DMS153 treated with DMSO at 0.1 percent for 48 hours (cell line): ENCODE measurements around the gene ESRRB.

Experiments
- DNase-seq: peaks from one replicate; lab custom pipeline; 2025; ENCODE audit not compliant: unreplicated experiment; lab: John Stamatoyannopoulos, UW

Gene ESRRB

DNA sequence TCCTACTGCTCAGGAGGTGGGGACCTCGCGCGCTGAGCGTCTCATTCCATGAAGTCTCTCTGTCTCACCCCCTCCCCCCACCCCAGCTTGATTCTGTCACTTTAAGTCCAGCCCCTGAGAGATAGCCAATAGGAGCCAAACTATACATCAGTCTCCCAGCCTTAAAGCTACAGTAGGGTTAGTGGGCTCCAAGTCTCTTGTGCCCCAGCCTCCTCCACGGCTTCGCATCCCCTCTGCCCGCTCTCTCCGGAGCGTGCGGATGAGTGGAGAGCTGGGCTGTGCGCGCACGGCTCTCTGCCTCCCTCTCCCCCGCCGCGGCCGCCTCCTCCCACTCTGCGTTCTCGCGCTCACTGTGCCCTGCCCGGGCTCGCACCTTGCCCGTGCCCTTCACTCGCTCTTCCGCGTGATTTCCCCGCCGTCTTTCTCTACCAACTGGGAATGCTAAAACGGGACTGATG, at the start of gene ESRRB:
TSS of gene ESRRB (plus strand) at position 191 of the 458 bp plus-strand sequence. CDS start at position 456, 265 bp downstream.
- no peak for DNase-seq

DNA sequence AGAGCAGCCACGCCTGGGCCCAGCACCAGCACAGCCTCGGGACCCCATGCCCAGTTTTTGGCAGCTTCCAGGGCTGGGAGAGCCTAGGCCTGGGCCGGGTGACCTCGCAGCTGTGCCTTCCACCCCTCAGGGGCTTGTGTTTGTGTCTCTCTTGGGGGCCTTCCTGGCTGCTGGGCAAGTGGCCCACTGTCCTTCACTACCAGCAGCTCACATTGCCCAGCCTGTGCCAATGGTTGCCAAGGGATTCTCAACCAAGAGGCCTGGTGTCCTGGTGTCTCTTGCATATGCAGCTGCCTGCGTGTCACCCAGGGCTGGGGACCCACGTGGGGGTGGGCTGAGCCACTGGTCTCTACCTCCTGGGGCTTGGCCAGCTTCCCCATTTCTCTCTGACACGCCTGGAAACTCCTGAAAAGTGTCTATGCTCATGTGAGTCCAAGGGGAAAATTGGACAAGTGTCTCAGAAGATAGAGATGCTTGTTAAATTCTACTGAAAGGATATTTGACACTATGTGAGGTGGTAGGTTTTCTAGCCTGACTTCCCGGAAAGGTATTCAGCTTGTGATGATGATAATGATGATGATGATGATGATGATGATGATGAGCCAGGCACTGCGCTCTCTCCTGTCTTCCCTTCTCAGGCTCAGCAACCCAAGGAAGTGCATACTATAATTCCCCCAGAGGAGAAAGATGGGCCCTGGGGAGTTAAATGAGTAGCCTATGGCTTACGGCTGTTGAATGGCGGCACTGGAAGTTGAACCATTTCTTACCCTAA, 48.8 kb upstream of the ESRRB start:
- no peak for DNase-seq

DNA sequence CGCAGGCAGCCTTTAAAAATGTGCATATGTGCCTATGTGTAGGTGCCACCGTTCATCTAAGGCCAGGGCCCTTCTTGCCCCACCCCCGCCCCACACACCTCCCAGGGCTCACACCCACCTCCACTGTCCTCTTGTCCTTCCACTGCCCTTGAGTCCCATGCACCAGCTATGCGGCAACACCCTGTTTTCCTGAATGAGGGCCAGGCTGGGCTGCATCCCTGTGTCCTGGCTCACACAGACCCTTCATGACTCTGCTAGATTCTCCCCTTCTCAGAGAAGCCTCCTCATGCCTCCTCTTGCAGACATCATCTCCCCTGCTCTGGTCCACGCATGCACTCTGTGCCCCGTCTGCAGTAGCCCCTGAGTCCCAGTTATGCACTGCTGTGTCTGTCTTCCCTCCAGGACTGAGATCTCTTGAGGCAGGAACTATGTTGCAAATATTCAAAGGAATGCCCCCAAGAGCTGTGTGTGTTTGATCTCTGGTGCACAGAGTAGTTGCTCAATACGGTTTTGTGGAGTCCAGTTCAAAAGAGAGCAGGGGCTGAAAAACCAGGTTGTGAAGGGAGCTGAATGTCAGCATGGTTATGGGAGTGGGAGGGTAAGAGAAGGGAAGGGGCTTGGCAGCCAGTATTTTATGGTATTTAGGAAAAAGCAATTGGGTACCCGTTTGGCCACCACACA, 47.3 kb upstream of the ESRRB start:
- no peak for DNase-seq

DNA sequence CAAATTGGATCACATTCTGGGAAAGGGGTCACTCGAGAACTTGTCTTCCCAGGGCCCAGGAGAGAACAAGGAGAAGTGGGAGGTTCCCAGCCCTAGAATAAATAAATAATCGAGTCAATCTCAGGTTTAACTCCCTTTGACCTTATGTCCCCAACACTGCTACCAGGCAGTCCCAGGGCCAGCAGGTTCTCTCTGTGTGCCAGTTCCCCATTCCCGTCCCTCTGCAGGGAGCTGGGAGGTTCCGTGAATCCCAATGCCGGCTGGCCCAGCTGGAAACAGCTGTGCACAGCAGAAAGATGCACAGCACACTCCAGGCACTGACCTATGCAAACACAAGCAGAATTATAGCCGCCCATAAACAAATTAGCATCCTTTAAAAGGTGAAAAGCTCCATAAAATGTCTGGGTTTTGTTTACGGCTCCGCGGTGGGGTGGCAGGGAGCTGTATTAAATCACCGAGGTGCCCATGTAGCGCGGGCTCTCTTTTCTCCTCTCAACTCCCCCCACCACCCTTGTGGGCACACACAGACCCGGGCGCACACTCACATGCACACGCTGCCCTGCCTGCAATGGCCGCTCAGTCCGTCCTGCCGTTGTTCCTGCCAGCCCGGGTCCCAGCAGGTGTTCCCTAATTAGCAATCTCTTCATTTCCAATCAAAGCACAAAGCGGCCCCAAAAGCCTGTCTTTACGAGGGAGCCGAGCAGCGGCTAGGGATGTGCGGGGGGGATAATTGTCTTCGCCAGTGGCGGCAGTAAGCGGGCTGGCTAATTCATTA, 46.6 kb upstream of the ESRRB start:
- no peak for DNase-seq

DNA sequence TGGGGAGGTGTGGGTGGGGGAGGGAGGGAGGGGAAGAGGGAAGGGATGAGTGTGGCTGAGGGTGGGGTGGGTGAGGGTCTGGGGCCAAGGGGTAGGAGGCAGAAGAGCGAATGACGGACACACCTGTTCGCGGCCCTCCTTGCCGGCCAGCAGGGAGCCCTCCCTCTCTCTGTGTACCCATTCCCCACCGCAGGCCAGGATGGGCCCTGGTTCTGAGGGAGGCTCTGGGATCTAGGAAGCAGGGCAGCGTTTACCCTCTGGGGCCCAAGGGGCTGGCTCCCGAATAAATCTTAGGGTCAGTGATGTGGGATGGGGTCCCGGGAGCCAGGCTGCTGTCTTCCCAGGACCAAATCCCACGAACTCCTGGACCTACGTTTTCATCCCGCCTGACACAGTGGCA, 46.0 kb upstream of the ESRRB start:
- no peak for DNase-seq

DNA sequence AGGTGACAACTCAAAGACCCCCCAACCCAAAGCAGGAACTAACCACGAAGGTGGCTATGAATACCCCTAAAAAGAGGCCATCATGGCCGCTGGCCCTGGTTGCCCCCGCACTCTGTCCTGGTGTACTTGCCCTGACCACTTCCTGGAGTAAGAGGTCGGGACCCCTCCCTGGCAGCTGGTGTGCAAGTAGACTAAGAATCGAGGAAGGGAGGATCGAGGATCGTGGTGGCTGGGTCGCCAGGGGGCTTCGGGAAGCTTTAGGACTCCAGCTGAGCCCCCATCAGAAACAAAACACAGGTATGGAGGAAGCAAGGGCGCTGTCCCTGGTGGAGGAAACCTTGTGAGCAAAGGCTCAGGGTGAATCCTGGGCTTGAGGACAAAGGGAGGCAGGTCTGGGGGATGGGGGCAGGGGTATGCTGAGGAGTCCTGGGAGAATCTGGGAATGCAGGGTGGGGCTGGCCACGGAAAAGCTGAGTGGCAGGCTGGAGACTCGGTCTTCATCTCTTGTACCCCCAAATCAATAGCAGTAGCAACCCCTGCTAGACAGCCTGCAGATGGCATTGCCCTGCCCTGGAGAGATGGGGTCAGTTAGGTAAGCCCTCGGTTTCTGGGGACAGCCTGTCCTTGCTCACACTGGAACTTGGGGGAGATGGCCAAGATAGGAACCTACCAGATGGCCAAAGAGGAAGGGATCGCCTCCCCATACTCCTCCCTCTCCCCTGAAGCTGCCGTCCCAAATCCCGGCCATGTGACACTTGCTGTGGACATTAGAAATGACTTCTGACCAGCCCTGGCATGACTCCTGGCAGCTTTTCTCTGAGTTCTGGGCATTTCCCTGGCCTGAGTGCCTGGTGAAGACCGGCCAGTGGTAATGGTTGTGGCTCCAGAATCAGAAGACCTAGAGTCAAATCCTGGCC, 45.3 kb upstream of the ESRRB start:
- no peak for DNase-seq

DNA sequence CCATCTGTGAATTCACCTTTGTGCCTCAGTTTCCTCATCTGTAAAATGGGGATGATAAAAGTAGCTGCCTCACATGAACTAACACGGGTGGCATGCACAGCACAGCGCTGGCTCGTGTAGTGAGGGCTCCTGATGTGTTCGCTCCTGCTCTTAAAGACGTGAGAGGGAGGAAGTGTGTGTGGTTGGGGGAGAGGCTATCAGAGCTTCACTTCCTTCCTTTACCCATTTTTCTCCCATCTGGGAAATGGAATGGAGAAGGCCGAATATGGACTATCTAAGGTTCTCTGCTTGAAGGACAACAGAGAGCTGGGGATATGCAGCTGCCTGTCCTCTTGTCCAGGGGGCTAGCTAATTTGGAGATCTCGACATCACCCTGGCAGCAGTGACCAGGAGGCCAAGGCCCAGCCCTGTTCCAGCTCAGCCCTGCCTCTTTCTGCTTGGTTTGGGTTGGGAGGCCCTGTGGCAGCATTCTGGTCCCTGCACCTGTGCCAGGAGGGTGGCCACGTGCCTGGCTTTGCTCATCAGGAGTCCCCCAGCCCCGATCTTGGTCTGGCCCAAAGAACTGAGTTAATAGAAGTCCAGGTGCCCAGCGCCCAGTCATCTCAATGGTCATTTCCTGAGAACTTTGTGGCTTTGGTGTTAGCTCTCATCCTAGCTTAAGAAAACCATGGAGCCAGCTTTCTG, 44.5 kb upstream of the ESRRB start:
- DNase-seq: no peak

DNA sequence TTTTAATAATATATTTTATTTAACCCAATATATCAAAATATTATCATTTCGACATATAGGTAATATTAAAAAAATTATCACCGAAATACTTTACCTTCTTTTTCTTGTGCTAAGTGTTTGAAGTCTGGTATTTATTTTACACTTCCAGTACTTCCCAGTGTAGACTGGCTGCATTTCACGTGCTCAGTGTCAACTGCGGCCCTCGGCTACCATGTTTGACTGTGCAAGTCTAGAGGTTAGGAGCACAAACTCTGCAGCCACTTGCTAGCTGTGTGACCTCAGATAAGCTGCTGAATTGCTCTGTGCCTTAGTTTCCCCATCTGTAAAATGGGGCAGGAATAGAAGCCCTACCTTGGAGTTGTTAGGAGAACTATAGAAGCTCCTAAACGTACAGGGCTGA, 42.3 kb upstream of the ESRRB start:
- no peak for DNase-seq

DNA sequence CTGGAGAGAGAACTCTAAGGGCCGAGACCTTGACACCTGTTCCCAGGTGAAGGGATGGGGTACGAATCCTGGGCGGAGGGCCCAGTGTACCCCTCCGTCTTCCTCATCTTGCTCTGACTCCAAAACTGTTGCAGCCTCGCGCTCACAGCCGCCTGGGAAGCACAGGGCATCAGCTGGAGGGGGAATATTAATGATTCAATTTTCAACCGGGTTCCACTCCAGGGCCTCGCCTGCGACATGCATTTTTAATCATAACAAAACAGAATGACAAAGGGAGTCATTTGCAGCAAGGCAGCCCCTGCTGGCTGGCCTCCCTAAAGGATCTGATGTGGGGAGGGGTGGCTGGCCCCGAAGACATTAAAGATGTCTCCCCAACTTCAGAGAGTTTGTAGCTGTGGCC, 41.6 kb upstream of the ESRRB start:
- no peak for DNase-seq

DNA sequence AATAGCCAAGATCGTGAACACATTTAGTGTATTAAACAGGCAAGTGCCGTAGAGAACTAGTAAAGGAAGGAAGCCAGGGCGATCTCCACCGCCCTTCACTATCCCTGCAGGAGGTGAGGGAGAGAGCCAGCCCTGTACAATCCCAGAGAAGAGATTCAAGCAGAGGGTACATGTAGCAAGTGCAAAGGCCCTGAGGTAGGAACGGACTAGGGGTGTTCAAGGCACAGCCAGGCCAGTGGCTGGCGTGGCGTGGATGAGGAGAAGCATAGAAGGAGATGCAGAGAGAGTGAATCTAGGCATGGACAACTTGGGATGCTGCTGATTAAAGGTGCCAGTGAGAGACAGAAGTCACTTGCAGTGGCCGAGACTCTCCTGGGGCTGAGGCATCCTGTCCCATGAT, 39.1 kb upstream of the ESRRB start:
- DNase-seq: no peak

DNA sequence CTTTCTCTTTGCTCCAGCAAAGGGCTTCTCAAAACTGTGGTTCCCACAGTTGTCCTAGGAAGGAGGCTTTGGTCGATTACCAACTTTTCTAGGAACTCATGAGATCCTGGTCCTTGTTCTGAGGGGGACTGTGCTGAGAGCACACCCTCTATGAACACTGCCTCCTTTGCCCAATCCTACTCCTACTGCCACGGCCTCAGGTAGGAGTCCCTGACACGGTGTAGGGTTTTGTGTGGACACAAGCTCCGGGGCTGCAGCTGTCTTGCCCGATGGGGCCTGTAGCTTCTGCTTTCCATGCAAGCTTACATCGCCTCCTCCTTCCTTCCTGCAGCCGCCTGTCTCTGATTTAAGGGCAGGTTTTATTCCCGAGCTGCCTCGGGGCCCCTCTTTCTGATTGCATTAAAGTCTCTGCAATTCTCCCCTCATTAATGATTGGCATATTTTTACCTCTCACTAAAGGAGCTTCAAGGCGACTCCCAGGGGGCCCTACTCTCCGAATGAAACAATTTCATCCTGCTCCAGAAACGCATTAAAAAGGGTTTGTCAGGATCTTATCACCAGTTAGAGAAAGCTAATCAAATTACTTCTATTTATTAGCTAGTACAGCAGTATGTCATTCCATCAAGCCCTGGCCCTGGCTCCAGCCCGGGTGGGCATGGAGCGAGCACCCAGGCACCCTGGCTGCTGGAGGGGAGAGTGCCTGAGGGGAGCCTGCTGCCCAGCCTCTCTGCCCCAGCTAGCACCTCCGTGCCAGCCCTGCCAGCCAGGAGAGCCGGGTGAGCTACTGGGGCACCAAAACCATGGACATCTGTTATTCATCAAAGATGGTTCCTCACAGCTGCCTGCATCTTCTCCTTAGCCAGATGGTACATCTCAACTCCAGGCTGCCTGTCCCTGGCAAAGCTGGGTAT, 38.0 kb upstream of the ESRRB start:
- DNase-seq: no peak

DNA sequence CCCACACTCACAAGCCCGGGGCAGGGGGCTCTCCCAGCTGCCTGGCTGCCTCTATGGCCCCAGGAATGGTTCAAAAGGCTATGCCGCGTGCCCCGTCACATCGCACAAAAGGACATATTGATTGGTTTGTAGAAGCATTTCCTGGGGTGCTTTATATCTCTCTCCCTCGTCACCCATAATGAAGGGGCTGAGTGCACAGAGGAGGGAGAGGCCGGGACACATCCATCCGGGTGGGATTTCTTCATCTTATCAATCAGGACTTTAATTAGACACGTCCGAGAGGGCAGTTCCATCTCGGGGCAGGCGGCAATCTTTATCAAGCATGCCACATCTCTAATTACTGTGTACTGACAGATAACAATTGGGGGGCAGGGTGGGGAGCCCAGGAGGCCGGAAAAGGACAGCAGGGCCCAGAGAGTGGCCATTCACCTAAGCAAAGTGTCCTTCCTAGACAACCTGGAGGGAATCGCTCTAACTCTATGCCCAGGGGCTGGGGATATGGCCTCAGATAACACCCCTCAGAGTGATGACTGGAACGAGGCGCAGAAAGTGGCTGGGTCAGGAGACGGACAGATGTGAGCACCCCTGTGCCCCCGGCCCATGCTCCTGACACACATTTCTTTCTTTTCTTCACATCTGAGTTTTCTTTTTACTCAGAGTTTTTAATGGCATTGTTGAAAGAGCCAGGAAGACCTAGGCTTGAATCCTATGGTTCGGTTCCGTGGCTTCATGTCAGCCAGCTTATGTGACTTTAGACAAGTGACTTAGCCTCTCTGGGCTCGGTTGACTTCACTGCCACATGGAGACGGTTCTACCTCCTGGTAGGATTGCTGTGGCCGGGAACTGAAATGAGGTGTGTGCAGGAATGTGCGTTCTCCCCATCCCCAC, 36.0 kb upstream of the ESRRB start:
- no peak for DNase-seq

DNA sequence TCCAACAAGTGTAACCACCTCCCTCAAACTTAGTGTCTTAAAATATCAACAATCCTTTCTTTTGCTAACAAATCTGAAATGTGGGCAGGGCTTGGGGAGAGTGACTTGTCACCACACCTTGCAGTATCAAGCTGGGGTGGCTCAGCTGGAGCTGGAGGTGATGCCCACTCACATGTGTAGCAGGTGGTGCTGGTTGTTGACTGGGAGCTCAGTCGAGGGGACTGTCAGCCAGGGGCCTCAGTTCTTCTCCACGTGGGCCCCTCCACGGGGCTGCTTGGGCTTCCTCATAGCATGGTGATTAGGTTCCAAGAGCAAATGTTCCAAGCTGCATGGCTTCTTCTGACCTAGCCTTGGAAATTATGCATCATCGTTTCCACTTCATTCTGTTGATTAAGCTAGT, 32.6 kb upstream of the ESRRB start:
- DNase-seq: no peak

DNA sequence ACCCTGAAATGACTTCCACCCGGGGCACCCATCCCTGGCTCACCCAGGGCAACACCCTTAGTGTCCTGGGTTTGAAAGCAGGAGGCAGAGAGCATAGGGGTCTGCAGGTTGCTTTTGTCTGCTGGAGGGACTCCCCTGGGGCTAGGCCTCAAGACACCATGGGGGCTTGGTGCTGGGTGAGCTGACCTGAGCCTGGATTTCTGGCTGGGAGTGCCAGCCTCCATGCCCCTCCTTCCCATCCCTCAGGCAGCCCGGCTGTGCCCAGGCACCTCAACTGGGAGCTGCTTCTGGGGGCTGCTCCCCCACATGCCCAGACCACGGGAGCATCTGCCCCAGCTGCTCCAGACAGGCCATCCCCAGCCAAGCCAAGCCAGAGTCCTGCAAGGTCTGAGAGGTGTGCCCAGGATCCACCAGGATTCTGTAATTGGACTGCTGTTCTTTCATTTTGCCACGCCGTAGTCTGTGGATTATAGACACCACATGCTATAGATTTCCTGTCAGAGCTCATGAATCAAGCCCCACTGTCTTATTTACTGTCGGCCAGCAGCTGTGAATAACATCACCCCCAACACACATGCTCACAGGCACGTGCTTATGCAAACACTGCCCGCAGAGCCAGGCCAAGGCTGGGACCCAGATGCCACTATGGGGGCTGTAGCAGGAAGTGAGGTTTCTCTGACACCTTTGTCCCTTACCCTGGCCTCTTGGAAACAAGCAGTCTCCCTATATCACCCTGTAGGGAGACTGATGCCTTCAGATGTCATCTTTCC, 29.4 kb upstream of the ESRRB start:
- DNase-seq: no peak

DNA sequence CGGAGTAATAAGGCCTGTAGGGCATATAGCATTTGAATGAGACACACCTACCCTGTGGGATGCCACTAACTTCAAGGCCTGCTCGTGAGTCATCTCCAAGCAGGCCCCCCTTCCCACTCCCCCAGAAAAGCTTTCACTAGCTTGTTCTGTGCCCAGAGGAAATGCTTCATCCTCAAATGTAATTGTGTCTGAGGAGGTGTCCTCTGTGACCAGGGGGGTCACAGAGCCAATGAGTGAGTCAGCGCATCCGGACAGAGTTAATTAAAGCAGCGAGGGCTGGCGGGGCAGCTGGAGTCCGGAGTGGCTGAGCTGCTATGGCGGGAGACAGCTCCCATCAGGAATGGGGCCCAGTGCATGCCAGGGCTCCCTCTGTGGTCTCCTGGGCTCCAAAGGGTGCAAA, 27.0 kb upstream of the ESRRB start:
- no peak for DNase-seq

DNA sequence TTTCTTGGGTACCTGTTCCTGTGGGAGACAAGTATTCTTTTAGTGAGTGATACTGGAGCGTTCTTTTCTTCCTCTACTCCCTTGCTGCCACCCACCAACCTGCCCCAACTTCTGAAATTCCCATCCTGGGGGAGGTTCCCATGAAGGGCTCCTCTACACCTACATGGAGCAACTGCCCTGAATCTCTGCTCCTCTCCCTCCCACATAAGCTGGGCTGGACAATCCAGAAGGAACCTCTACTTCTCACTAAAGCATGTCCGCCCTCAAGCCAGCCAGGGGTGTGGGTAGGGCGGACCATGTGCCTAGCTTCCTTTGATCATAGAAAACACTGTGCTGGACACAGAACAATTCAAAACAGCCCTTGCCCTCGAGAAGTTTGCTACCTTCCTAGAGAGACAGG, 25.9 kb upstream of the ESRRB start:
- DNase-seq: no peak

DNA sequence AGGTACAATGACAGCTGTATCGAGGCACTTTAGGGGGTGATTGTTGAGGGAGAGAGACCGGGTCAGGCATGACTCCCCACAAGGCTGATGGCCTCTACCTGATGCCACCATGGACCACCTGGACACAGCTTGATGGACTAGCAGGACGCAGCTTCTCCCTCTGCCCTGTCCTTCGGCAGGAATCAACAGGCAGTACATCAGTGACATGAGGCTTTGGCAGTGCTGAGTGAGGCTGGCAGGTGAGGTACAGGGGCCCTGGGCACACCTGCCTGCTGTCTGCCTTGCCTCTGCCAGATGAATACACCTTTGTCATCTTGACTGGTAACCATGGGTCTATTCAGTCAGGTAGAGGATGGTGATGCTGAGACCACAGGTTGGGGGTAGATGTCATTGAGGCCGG, 25.3 kb upstream of the ESRRB start:
- no peak for DNase-seq
